GM12878 (cell line): Measurements from ENCODE around the gene MYOM1. TPM values are rescaled to one million over a fixed set of nuclear protein-coding genes. Genes with fewer than 3 reads are reported as not detected.

Experiments
- BCL11A ChIP-seq: IDR thresholded peaks from 2 replicates; pipeline ENCODE4 v1.6.1; 2011; ENCODE audit warnings: low read depth, low read length
- BHLHE40 ChIP-seq, 2 experiments: fragments of 450-650 bp in 1 of 2; IDR thresholded peaks; 2 replicates each; pipeline ENCODE4 v1.6.1; 2011 to 2017; ENCODE audit warnings: low read depth in 2 of 2, borderline replicate concordance in 1 of 2, improper control_type of control experiment in 1 of 2, low read length in 1 of 2, mild to moderate bottlenecking in 1 of 2
- CBX5 ChIP-seq: sonication (generic); IDR thresholded peaks from 2 replicates; pipeline ENCODE4 v1.6.1; 2016; ENCODE audit warnings: low read depth, moderate library complexity, mild to moderate bottlenecking, inconsistent platforms
- IKZF1 ChIP-seq: fragments of 450-650 bp; conservative IDR thresholded peaks from 2 replicates; pipeline ENCODE4 v1.6.1; 2017; ENCODE audit warnings: antibody characterized with exemption, mild to moderate bottlenecking
- IKZF2 ChIP-seq, 2 experiments: fragments of 450-650 bp; IDR thresholded peaks; 2 replicates each; pipeline ENCODE4 v1.6.1; 2017; ENCODE audit warnings: mild to moderate bottlenecking in 2 of 2, moderate library complexity in 2 of 2
- MTA3 ChIP-seq: IDR thresholded peaks from 2 replicates; pipeline ENCODE4 v1.6.1; 2012; ENCODE audit warnings: low read length, inconsistent platforms, borderline replicate concordance
- NBN ChIP-seq: fragments of 450-650 bp; IDR thresholded peaks from 2 replicates; pipeline ENCODE4 v1.6.1; 2016
- NFYA ChIP-seq: IDR thresholded peaks from 2 replicates; pipeline ENCODE4 v1.6.1; 2011; ENCODE audit warnings: low read depth, mild to moderate bottlenecking, low read length, improper control_type of control experiment, borderline replicate concordance
- NR2C1 ChIP-seq: fragments of 450-650 bp; IDR thresholded peaks from 2 replicates; pipeline ENCODE4 v1.6.1; 2017; ENCODE audit warnings: antibody characterized with exemption, mild to moderate bottlenecking, moderate library complexity
- PAX8 ChIP-seq: fragments of 450-650 bp; IDR thresholded peaks from 2 replicates; pipeline ENCODE4 v1.6.1; 2017; ENCODE audit warnings: mild to moderate bottlenecking, moderate library complexity
- RB1 ChIP-seq: fragments of 450-650 bp; formaldehyde crosslinking; IDR thresholded peaks from 2 replicates; pipeline ENCODE4 v1.6.1; 2017; ENCODE audit warnings: mild to moderate bottlenecking, borderline replicate concordance
- RELA ChIP-seq: fragments of 450-650 bp; IDR thresholded peaks from 2 replicates; pipeline ENCODE4 v1.8.0; 2014; ENCODE audit warnings: borderline replicate concordance; ENCODE audit not compliant: partially characterized antibody
- SPI1 ChIP-seq: IDR thresholded peaks from 2 replicates; pipeline ENCODE4 v1.6.1; 2011; ENCODE audit warnings: low read depth, mild to moderate bottlenecking, low read length, moderate library complexity, borderline replicate concordance; ENCODE audit not compliant: insufficient read depth
- TCF12 ChIP-seq: IDR thresholded peaks from 2 replicates; pipeline ENCODE4 v1.6.1; 2011; ENCODE audit warnings: low read depth, mild to moderate bottlenecking, low read length
- ZNF24 ChIP-seq: fragments of 450-650 bp; IDR thresholded peaks from 2 replicates; pipeline ENCODE4 v1.6.1; 2017; ENCODE audit warnings: antibody characterized with exemption, mild to moderate bottlenecking
- polyA plus RNA-seq, 11 experiments: library from polyadenylated mRNA; depleted of rRNA in 4 of 11; unstranded in 6 of 11; stranded (reverse) in 5 of 11; fragments of >200 nt; fragmentation: Nextera tagmentation in 4 of 11; fragmentation: Illumina TruSeq in 1 of 11; extraction: Ambion mirVana in 4 of 11; extraction: Trizol in 1 of 11; gene quantifications; 1 replicate in 1 of 11; 2 replicates in 10 of 11; pipeline versions ENCODE4 v1.2.1 to v1.2.3, GENCODE V29; 2011 to 2016; ENCODE audit warnings: inconsistent platforms in 2 of 11, missing spikeins in 2 of 11, low read depth in 1 of 11
- total RNA-seq, 4 experiments: library from RNA; depleted of rRNA in 3 of 4; stranded (reverse); fragments of >200 nt in 3 of 4; fragmentation: Illumina TruSeq in 1 of 4; extraction: Trizol in 1 of 4; gene quantifications; 2 replicates each; pipeline versions ENCODE4 v1.2.1 to v1.2.3, GENCODE V29; 2013 to 2021
- TF ChIP-seq, protein P1 (sequence below): fragments of 450-650 bp; IDR thresholded peaks from 2 replicates; pipeline ENCODE4 v1.6.1; 2018; ENCODE audit warnings: mild to moderate bottlenecking, low read depth, moderate library complexity; ENCODE audit not compliant: partially characterized antibody
- TF ChIP-seq, protein P2 (sequence below): fragments of 450-650 bp; IDR thresholded peaks from 2 replicates; pipeline ENCODE4 v1.6.1; 2017; ENCODE audit warnings: borderline replicate concordance
- TF ChIP-seq, protein P3 (sequence below): IDR thresholded peaks from 2 replicates; pipeline ENCODE4 v1.6.1; 2011; ENCODE audit warnings: low read depth, low read length, improper control_type of control experiment, borderline replicate concordance
- TF ChIP-seq, protein P4 (sequence below): fragments of 450-650 bp; IDR thresholded peaks from 2 replicates; pipeline ENCODE4 v1.6.1; 2017; ENCODE audit warnings: mild to moderate bottlenecking, moderate library complexity

The MYOM1 gene
- total and polyA plus RNA-seq, 10 of the 15 experiments (the other 5 are each of a cell fraction or from before 2014, with no cell fraction given): 0.06 to 1.0 (median 0.57) TPM

DNA sequence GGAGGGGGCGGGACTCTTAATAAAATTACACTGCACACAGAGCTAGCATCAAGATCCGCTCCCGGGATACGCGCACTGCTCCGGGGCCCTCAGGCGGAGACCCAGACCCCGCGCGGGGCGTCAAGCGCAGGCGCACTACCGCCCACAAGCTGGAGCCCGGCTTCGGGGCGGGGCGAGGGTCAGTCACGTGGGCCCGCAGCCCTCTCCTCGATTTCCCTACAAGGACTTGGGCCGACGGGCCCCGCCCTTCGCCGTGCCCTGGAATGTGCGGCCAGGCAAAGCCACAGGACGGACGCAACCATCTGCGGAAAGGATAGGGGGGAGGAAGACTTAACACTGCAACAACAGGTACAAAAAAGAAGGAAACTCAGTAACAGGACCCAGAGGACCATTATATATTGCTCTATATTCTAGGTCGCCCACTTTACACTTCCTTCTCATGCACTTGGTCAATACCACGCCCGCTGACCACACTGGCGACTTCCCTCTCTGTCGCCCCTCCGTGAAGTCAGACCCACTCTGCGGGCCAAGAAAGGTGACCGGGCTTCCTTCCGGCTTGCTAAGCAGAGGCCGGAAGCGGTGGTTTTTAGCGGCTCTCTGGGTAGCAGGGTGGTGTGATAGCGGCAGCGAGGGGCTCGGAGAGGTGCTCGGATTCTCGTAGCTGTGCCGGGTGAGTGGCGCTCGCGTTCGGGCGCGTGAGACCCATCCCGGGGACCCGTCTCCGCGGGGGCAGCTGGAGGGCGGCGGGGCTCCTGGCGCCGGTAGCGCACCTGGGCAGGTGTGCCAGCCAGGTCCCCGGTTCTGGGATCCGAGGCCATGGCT is 27.7 kb upstream of the MYOM1 start, which contains the start of gene MYL12A (continued):
- TF ChIP-seq, protein P1, sequence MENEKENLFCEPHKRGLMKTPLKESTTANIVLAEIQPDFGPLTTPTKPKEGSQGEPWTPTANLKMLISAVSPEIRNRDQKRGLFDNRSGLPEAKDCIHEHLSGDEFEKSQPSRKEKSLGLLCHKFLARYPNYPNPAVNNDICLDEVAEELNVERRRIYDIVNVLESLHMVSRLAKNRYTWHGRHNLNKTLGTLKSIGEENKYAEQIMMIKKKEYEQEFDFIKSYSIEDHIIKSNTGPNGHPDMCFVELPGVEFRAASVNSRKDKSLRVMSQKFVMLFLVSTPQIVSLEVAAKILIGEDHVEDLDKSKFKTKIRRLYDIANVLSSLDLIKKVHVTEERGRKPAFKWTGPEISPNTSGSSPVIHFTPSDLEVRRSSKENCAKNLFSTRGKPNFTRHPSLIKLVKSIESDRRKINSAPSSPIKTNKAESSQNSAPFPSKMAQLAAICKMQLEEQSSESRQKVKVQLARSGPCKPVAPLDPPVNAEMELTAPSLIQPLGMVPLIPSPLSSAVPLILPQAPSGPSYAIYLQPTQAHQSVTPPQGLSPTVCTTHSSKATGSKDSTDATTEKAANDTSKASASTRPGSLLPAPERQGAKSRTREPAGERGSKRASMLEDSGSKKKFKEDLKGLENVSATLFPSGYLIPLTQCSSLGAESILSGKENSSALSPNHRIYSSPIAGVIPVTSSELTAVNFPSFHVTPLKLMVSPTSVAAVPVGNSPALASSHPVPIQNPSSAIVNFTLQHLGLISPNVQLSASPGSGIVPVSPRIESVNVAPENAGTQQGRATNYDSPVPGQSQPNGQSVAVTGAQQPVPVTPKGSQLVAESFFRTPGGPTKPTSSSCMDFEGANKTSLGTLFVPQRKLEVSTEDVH: peak; percentile 76
- TF ChIP-seq RB1 (peak; percentile 49), ZNF24 (no peak), PAX8 (no peak), IKZF1 (peak; percentile 96), NFYA (no peak), TCF12 (peak; percentile 41; the same call in 1 of the 2 replicates), NR2C1 (no peak), MTA3 (no peak), CBX5 (peak; percentile 83; the same call in 1 of the 2 replicates), SPI1 (no peak), IKZF2 (IDR thresholded peaks at IDR 0.05) (peak; percentile 93 to 96), RELA (peak; percentile 16), NBN (peak; percentile 99), BCL11A (peak; percentile 37), BHLHE40 (IDR thresholded peaks at IDR 0.05; ENCODE audit: borderline replicate concordance in 1 of 2, low read depth in 2 of 2, low read length in 1 of 2) (peak; percentile 98)
- TF ChIP-seq, protein P2, sequence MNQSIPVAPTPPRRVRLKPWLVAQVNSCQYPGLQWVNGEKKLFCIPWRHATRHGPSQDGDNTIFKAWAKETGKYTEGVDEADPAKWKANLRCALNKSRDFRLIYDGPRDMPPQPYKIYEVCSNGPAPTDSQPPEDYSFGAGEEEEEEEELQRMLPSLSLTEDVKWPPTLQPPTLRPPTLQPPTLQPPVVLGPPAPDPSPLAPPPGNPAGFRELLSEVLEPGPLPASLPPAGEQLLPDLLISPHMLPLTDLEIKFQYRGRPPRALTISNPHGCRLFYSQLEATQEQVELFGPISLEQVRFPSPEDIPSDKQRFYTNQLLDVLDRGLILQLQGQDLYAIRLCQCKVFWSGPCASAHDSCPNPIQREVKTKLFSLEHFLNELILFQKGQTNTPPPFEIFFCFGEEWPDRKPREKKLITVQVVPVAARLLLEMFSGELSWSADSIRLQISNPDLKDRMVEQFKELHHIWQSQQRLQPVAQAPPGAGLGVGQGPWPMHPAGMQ: 0 out of 2 replicates have a peak, but pooled peaks have one; percentile 42
- TF ChIP-seq, protein P3, sequence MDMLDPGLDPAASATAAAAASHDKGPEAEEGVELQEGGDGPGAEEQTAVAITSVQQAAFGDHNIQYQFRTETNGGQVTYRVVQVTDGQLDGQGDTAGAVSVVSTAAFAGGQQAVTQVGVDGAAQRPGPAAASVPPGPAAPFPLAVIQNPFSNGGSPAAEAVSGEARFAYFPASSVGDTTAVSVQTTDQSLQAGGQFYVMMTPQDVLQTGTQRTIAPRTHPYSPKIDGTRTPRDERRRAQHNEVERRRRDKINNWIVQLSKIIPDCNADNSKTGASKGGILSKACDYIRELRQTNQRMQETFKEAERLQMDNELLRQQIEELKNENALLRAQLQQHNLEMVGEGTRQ: peak; percentile 92
- TF ChIP-seq, protein P4, sequence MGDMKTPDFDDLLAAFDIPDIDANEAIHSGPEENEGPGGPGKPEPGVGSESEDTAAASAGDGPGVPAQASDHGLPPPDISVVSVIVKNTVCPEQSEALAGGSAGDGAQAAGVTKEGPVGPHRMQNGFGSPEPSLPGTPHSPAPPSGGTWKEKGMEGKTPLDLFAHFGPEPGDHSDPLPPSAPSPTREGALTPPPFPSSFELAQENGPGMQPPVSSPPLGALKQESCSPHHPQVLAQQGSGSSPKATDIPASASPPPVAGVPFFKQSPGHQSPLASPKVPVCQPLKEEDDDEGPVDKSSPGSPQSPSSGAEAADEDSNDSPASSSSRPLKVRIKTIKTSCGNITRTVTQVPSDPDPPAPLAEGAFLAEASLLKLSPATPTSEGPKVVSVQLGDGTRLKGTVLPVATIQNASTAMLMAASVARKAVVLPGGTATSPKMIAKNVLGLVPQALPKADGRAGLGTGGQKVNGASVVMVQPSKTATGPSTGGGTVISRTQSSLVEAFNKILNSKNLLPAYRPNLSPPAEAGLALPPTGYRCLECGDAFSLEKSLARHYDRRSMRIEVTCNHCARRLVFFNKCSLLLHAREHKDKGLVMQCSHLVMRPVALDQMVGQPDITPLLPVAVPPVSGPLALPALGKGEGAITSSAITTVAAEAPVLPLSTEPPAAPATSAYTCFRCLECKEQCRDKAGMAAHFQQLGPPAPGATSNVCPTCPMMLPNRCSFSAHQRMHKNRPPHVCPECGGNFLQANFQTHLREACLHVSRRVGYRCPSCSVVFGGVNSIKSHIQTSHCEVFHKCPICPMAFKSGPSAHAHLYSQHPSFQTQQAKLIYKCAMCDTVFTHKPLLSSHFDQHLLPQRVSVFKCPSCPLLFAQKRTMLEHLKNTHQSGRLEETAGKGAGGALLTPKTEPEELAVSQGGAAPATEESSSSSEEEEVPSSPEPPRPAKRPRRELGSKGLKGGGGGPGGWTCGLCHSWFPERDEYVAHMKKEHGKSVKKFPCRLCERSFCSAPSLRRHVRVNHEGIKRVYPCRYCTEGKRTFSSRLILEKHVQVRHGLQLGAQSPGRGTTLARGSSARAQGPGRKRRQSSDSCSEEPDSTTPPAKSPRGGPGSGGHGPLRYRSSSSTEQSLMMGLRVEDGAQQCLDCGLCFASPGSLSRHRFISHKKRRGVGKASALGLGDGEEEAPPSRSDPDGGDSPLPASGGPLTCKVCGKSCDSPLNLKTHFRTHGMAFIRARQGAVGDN: peak; percentile 69
